GM21423 (cell line): ENCODE measurements around the gene CERKL.

Experiments
- ATAC-seq: cut with Tn5 transposase; IDR thresholded peaks from one replicate; pipeline ENCODE4 v1.9.1; 2021; ENCODE audit warnings: mild to moderate bottlenecking, moderate library complexity; ENCODE audit not compliant: unreplicated experiment

CERKL gene

GRCh38 chr2:181628590-181629585 is 28.0 kb downstream of the CERKL start:
- ATAC-seq = no peak

- no peak for ATAC-seq
These were observed 29.4 kb downstream of the CERKL start for GRCh38 chr2:181627545-181627944.

GRCh38 chr2:181626671-181627070 is 30.2 kb downstream of the CERKL start:
- ATAC-seq = no peak

- no peak for ATAC-seq
These were observed 33.7 kb downstream of the CERKL start for GRCh38 chr2:181623159-181623558.

- ATAC-seq = no peak
These were observed 35.0 kb downstream of the CERKL start for GRCh38 chr2:181621779-181622490.

- no peak for ATAC-seq
These were observed 37.4 kb downstream of the CERKL start for GRCh38 chr2:181619516-181619915.

- ATAC-seq = no peak
These were observed 40.2 kb downstream of the CERKL start for GRCh38 chr2:181616715-181617114.

- no peak for ATAC-seq
These were observed 41.8 kb downstream of the CERKL start for GRCh38 chr2:181614874-181615638.

GRCh38 chr2:181613241-181613640 is 43.7 kb downstream of the CERKL start:
- ATAC-seq = no peak

- ATAC-seq = no peak
These were observed 49.0 kb downstream of the CERKL start for GRCh38 chr2:181607629-181608590.

- no peak for ATAC-seq
These were observed 50.7 kb downstream of the CERKL start for GRCh38 chr2:181605889-181606837.

- no peak for ATAC-seq
These were observed 54.9 kb downstream of the CERKL start for GRCh38 chr2:181602017-181602416.

- ATAC-seq = no peak
These were observed 60.3 kb downstream of the CERKL start for GRCh38 chr2:181596556-181596955.

- no peak for ATAC-seq
These were observed 62.6 kb downstream of the CERKL start for GRCh38 chr2:181594322-181594721.

GRCh38 chr2:181589779-181590178 is 67.1 kb downstream of the CERKL start:
- no peak for ATAC-seq

- no peak for ATAC-seq
These were observed 68.4 kb downstream of the CERKL start for GRCh38 chr2:181588546-181588945.

- peak; percentile 97 for ATAC-seq
These were observed 70.3 kb downstream of the CERKL start for GRCh38 chr2:181586569-181587081.

- ATAC-seq = no peak
These were observed 71.2 kb downstream of the CERKL start for GRCh38 chr2:181585732-181586131.

- ATAC-seq = no peak
These were observed 75.4 kb downstream of the CERKL start for GRCh38 chr2:181581534-181581933.
